Measurements from ENCODE around the gene RIN1. TPM values are rescaled to one million over a fixed set of nuclear protein-coding genes. Genes with fewer than 3 reads are reported as not detected.
"Not testable (repeated sequence)": the region's sequence is repeated elsewhere in the genome, so short reads cannot be mapped to it uniquely, and the experiment has no call there.

The RIN1 gene, protein sequence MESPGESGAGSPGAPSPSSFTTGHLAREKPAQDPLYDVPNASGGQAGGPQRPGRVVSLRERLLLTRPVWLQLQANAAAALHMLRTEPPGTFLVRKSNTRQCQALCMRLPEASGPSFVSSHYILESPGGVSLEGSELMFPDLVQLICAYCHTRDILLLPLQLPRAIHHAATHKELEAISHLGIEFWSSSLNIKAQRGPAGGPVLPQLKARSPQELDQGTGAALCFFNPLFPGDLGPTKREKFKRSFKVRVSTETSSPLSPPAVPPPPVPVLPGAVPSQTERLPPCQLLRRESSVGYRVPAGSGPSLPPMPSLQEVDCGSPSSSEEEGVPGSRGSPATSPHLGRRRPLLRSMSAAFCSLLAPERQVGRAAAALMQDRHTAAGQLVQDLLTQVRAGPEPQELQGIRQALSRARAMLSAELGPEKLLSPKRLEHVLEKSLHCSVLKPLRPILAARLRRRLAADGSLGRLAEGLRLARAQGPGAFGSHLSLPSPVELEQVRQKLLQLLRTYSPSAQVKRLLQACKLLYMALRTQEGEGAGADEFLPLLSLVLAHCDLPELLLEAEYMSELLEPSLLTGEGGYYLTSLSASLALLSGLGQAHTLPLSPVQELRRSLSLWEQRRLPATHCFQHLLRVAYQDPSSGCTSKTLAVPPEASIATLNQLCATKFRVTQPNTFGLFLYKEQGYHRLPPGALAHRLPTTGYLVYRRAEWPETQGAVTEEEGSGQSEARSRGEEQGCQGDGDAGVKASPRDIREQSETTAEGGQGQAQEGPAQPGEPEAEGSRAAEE
- total RNA-seq, result 1 to 10 TPM; 2.2 to 2.6 TPM
- polyA plus RNA-seq (2013, experiment 1 of 2), result 3.6 TPM
- 4.0 TPM for polyA plus RNA-seq (2013, experiment 2 of 2)
- long read RNA-seq, experiment 1, result 0 reads
- long read RNA-seq, experiment 2, result 0 reads
- long read RNA-seq, experiment 3, transcript RIN1-201 (10 exons, 2,693 nt), result major isoform, 8 of 13 reads
- long read RNA-seq, experiment 3, partial matches to known transcripts, result 2 of 13 reads
- long read RNA-seq, experiment 3, other reads (novel, unspliced or antisense), result 3 of 13 reads
- long read RNA-seq, experiment 4, result 0 reads

DNA sequence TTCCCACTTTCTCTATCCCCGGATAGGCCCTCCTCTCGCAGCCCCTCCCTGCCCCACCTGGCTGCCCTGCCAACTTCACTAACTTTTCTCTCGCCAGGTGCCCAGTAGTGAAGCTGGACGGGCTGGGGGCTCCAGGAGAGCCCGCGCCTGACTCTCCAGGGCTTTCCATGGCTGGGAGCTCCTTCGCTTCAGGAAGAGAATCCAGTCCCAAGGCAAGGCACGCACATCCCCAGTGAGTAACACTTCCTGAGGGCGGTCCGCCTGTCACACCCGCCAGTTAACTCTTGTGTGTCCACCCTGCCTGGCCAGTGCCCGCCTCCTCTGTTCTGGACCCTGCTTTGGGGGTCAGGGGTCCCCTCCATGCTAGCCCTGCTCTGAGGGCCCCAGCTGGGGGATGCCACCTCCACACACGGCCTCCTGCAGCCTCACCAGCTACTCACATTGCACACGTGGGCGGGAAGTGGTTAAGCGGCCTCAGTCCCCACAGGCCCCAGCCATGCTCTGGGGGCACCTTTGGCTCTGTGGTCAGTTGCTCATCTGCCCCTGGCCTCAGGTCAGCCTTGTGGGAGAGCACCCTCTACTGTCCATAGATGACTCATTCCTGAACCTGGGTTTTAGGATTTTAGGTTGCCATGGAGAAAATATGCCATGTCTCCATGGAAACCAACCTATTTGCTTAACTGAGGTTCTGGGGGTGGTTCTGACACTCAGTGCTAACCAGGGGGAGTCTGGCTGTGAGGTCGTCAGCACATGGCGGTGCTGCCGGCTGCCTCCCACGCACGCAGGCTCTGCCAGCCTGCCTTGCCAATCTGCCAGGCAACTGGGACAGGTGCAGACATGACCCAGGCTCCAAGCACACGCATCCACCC lies at the start of gene RIN1:
Gene RIN1 (minus strand): TSS at position 201 of the 869 bp plus-strand sequence. CDS start 32 bp downstream, at position 169.
- Histone ChIP-seq H3K27me3 (ENCODE audit: control insufficient read depth, insufficient read depth, low read length, poor library complexity, severe bottlenecking) (no peaks in the 10 kb centered on the region), H3K9ac (ENCODE audit: extremely low read depth, low read length, poor library complexity, severe bottlenecking) (no peak within 1 kb of the TSS), H3K27ac (ENCODE audit: low read depth, low read length) (peak within 1 kb of the TSS; percentile 50), H3K4me1 (ENCODE audit: control insufficient read depth, insufficient read depth, low read length) (peaks cover 13% of the 10 kb centered on the region), H3K36me3 (ENCODE audit: control insufficient read depth, insufficient read depth, low read length) (peaks cover 26% of the 10 kb centered on the region), H3K4me3 (ENCODE audit: low read length) (peak within 1 kb of the TSS; percentile 56), H3K9me3 (ENCODE audit: control insufficient read depth, low read length) (no peaks in the 10 kb centered on the region)
- Mint-ChIP-seq H3K27me3 (ENCODE audit: insufficient read depth) (peaks cover 6% of the 10 kb centered on the region), H3K4me1 (peaks cover 8% of the 10 kb centered on the region), H3K36me3 (ENCODE audit: low read depth) (peaks cover 20% of the 10 kb centered on the region), H3K27ac (peak within 1 kb of the TSS; percentile 13), H3K4me3 (peak within 1 kb of the TSS; percentile 63), H3K9me3 (no peaks in the 10 kb centered on the region)
- 26 to 43% methylated on average over 16 to 22 of the region's 22 CpGs for WGBS, 2 experiments (ENCODE audit: insufficient coverage in 1 of 2, insufficient read length in 1 of 2)
- peak; percentile 86 for DNase-seq
- TF ChIP-seq, protein P1, sequence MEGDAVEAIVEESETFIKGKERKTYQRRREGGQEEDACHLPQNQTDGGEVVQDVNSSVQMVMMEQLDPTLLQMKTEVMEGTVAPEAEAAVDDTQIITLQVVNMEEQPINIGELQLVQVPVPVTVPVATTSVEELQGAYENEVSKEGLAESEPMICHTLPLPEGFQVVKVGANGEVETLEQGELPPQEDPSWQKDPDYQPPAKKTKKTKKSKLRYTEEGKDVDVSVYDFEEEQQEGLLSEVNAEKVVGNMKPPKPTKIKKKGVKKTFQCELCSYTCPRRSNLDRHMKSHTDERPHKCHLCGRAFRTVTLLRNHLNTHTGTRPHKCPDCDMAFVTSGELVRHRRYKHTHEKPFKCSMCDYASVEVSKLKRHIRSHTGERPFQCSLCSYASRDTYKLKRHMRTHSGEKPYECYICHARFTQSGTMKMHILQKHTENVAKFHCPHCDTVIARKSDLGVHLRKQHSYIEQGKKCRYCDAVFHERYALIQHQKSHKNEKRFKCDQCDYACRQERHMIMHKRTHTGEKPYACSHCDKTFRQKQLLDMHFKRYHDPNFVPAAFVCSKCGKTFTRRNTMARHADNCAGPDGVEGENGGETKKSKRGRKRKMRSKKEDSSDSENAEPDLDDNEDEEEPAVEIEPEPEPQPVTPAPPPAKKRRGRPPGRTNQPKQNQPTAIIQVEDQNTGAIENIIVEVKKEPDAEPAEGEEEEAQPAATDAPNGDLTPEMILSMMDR (conservative IDR thresholded peaks at IDR 0.05), result peak; percentile 66

DNA sequence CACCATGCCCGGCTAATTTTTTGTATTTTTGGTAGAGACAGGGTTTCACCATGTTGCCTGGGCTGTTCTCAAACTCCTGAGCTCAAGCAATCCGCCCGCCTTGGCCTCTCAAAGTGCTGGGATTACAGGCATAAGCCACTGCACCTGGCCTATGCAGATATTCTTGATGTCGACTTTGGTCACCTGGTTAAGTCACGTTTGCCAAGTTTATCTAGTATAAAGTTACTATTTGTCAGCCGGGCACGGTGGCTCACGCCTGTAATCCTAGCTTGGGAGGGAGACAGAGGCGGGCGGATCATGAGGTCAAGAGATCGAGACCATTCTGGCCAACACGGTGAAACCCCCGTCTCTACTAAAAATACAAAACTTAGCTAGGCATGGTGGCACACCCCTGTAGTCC lies 48.1 kb upstream of the RIN1 start:
- not testable (repeated sequence) for H3K27ac ChIP-seq (ENCODE audit: low read depth, low read length); H3K27ac Mint-ChIP-seq; H3K4me1 Mint-ChIP-seq; H3K9me3 Mint-ChIP-seq; H3K4me3 ChIP-seq (ENCODE audit: low read length); DNase-seq; H3K9ac ChIP-seq (ENCODE audit: extremely low read depth, low read length, poor library complexity, severe bottlenecking); H3K36me3 ChIP-seq (ENCODE audit: control insufficient read depth, insufficient read depth, low read length); H3K9me3 ChIP-seq (ENCODE audit: control insufficient read depth, low read length); H3K36me3 Mint-ChIP-seq (ENCODE audit: low read depth); H3K4me1 ChIP-seq (ENCODE audit: control insufficient read depth, insufficient read depth, low read length); H3K27me3 ChIP-seq (ENCODE audit: control insufficient read depth, insufficient read depth, low read length, poor library complexity, severe bottlenecking); H3K27me3 Mint-ChIP-seq (ENCODE audit: insufficient read depth); H3K4me3 Mint-ChIP-seq
- 93% methylated on average over 11 to 13 of the region's 13 CpGs for WGBS, 2 experiments (ENCODE audit: insufficient coverage in 1 of 2, insufficient read length in 1 of 2)

DNA sequence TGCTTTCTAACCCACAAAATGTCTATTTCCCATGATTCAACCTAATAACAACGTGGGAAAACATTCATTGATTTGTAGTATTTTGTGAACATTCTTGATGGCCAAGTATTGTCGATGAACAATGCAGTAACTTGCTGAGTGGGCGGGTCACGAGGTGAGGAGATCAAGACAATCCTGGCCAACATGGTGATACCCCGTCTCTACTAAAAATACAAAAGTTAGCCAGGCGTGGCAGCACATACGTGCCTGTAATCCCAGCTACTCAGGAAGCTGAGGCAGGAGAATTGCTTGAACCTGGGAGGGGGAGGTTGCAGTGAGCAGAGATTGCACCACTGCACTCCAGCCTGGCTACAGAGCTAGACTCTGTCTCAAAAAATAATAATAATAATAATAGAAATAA lies 44.0 kb upstream of the RIN1 start:
- not testable (repeated sequence) for H3K27me3 Mint-ChIP-seq (ENCODE audit: insufficient read depth); H3K27me3 ChIP-seq (ENCODE audit: control insufficient read depth, insufficient read depth, low read length, poor library complexity, severe bottlenecking); H3K9ac ChIP-seq (ENCODE audit: extremely low read depth, low read length, poor library complexity, severe bottlenecking); H3K36me3 Mint-ChIP-seq (ENCODE audit: low read depth); H3K9me3 ChIP-seq (ENCODE audit: control insufficient read depth, low read length); H3K27ac ChIP-seq (ENCODE audit: low read depth, low read length); H3K4me1 ChIP-seq (ENCODE audit: control insufficient read depth, insufficient read depth, low read length); H3K36me3 ChIP-seq (ENCODE audit: control insufficient read depth, insufficient read depth, low read length); H3K4me3 Mint-ChIP-seq; H3K4me1 Mint-ChIP-seq; H3K4me3 ChIP-seq (ENCODE audit: low read length); DNase-seq; H3K27ac Mint-ChIP-seq; H3K9me3 Mint-ChIP-seq
- WGBS, 2 experiments (ENCODE audit: insufficient coverage in 1 of 2, insufficient read length in 1 of 2), result 51 to 54% methylated on average over 5 to 7 of the region's 7 CpGs

DNA sequence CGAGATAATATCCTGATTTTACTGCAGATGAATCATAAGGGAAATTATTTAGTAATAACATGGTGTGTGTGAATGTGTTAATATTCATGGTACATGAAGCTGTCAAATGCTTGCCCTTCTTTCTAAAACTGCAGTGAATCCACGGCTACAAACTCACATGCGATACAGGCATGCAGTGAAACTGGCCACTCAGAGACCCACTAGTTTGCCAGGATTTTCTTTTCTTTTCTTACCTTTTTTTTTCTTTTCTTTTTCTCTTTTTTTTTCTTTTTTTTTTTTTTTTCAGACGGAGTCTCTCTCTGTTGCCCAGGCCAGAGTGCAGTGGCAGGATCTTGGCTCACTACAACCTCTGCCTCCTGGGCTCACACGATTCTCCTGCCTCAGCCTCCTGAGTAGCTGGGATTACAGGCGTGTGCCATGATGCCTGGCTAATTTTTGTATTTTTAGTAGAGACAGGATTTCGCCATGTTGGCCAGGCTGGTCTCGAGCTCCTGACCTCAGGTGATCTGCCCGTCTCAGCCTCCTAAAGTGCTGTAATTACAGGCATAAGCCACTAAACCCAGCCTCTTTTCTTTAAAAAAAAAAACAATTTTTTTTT lies 37.6 kb upstream of the RIN1 start:
- not testable (repeated sequence) for H3K27me3 Mint-ChIP-seq (ENCODE audit: insufficient read depth); H3K36me3 ChIP-seq (ENCODE audit: control insufficient read depth, insufficient read depth, low read length); H3K4me1 ChIP-seq (ENCODE audit: control insufficient read depth, insufficient read depth, low read length); H3K9me3 Mint-ChIP-seq; H3K4me3 Mint-ChIP-seq; DNase-seq; H3K27ac Mint-ChIP-seq; H3K9ac ChIP-seq (ENCODE audit: extremely low read depth, low read length, poor library complexity, severe bottlenecking); H3K4me3 ChIP-seq (ENCODE audit: low read length); H3K9me3 ChIP-seq (ENCODE audit: control insufficient read depth, low read length); H3K27ac ChIP-seq (ENCODE audit: low read depth, low read length); H3K27me3 ChIP-seq (ENCODE audit: control insufficient read depth, insufficient read depth, low read length, poor library complexity, severe bottlenecking)
- Mint-ChIP-seq H3K4me1 (peaks cover 20% of the 10 kb centered on the region), H3K36me3 (ENCODE audit: low read depth) (peaks cover 11% of the 10 kb centered on the region)
- 86 to 87% methylated on average over 7 to 9 of the region's 9 CpGs for WGBS, 2 experiments (ENCODE audit: insufficient coverage in 1 of 2, insufficient read length in 1 of 2)

All from endodermal cell (in vitro differentiated cells).